Neural cell (in vitro differentiated cells): ENCODE data around the gene ELMO1. TPM values are rescaled to one million over a fixed set of nuclear protein-coding genes. Genes with fewer than 3 reads are reported as not detected.
A peak's percentile ranks its signal among the peaks of the same experiment; 100 is the strongest.

Experiments
- H2AFZ ChIP-seq: fragments of 200-600, 300-800 bp; sonication (generic), shearing (Covaris generic); 2 replicates; pipeline ENCODE4 v1.6.0; 2014; ENCODE audit warnings: low read depth, mild to moderate bottlenecking, antibody characterized with exemption, low read length, moderate library complexity
- H3F3A ChIP-seq: fragments of 200-600 bp; shearing (Covaris generic); 2 replicates; pipeline ENCODE4 v1.6.1; 2016; ENCODE audit warnings: mild to moderate bottlenecking, moderate library complexity, mixed read lengths, antibody characterized with exemption, low read length; ENCODE audit not compliant: insufficient read depth, poor library complexity, severe bottlenecking
- H3K27ac ChIP-seq: fragments of 200-600, 300-800 bp; sonication (generic), shearing (Covaris generic); 2 replicates; pipeline ENCODE4 v1.5.1; 2014; ENCODE audit warnings: mild to moderate bottlenecking, low read length, moderate library complexity
- H3K27me3 ChIP-seq: fragments of 300-800, 200-600 bp; sonication (generic), shearing (Covaris generic); 2 replicates; pipeline ENCODE4 v1.6.0; 2014; ENCODE audit warnings: mild to moderate bottlenecking, low read depth, low read length, moderate library complexity; ENCODE audit not compliant: insufficient read depth
- H3K36me3 ChIP-seq: fragments of 300-800, 200-600 bp; sonication (generic), shearing (Covaris generic); 2 replicates; pipeline ENCODE4 v1.5.1; 2014; ENCODE audit warnings: mild to moderate bottlenecking, antibody characterized with exemption, low read length, moderate library complexity; ENCODE audit not compliant: insufficient read depth
- H3K4me2 ChIP-seq: fragments of 300-800, 200-600 bp; sonication (generic), shearing (Covaris generic); 2 replicates; pipeline ENCODE4 v1.6.0; 2014; ENCODE audit warnings: mild to moderate bottlenecking, low read length
- H3K4me3 ChIP-seq: fragments of 300-800, 200-600 bp; sonication (generic), shearing (Covaris generic); 2 replicates; pipeline ENCODE4 v1.5.1; 2014; ENCODE audit warnings: mild to moderate bottlenecking, low read length, moderate library complexity
- H3K79me2 ChIP-seq: fragments of 200-600 bp; shearing (Covaris generic); replicated peaks from 2 replicates; pipeline ENCODE4 v1.6.0; 2014; ENCODE audit warnings: mild to moderate bottlenecking, low read length, moderate library complexity; ENCODE audit not compliant: insufficient read depth
- H3K9ac ChIP-seq: fragments of 300-800, 200-600 bp; sonication (generic), shearing (Covaris generic); 2 replicates; pipeline ENCODE4 v1.6.1; 2016; ENCODE audit warnings: mild to moderate bottlenecking, low read length, mixed read lengths
- H3K9me2 ChIP-seq: fragments of 200-600 bp; shearing (Covaris generic); 2 replicates; pipeline ENCODE4 v1.6.1; 2016; ENCODE audit warnings: mild to moderate bottlenecking, low read length, mixed read lengths; ENCODE audit not compliant: insufficient read depth
- H3K9me3 ChIP-seq: fragments of 200-600, 300-800 bp; sonication (generic), shearing (Covaris generic); 2 replicates; pipeline ENCODE4 v1.6.1; 2016; ENCODE audit warnings: mild to moderate bottlenecking, mixed run types, low read length, moderate library complexity, mixed read lengths
- H4K20me1 ChIP-seq: fragments of 200-600 bp; shearing (Covaris generic); 2 replicates; pipeline ENCODE4 v1.6.1; 2016; ENCODE audit warnings: mild to moderate bottlenecking, mixed run types; ENCODE audit not compliant: insufficient read depth
- CTCF ChIP-seq: fragments of 450-650 bp; IDR thresholded peaks from 2 replicates; pipeline ENCODE4 v1.5.1; 2014; ENCODE audit warnings: antibody characterized with exemption, mild to moderate bottlenecking, moderate library complexity; ENCODE audit not compliant: poor library complexity, severe bottlenecking
- EP300 ChIP-seq: fragments of 450-650 bp; conservative IDR thresholded peaks from 2 replicates; pipeline ENCODE4 v1.6.1; 2014; ENCODE audit warnings: antibody characterized with exemption, mild to moderate bottlenecking, moderate library complexity; ENCODE audit not compliant: poor library complexity, severe bottlenecking
- EZH2 ChIP-seq: fragments of 200-600, 300-800 bp; shearing (Covaris generic), sonication (generic); IDR thresholded peaks from 2 replicates; pipeline ENCODE4 v1.6.1; 2014; ENCODE audit warnings: antibody characterized with exemption, low read length, borderline replicate concordance, mild to moderate bottlenecking; ENCODE audit not compliant: insufficient read depth, poor library complexity, severe bottlenecking
- MXI1 ChIP-seq: fragments of 450-650 bp; conservative IDR thresholded peaks from 2 replicates; pipeline ENCODE4 v1.6.1; 2014; ENCODE audit warnings: antibody characterized with exemption, mild to moderate bottlenecking; ENCODE audit not compliant: poor library complexity, severe bottlenecking
- POLR2AphosphoS5 ChIP-seq: IDR thresholded peaks from 2 replicates; pipeline ENCODE4 v1.6.1; 2012
- RAD21 ChIP-seq: fragments of 450-650 bp; conservative IDR thresholded peaks from 2 replicates; pipeline ENCODE4 v1.6.1; 2014; ENCODE audit warnings: antibody characterized with exemption, mild to moderate bottlenecking, moderate library complexity
- REST ChIP-seq: IDR thresholded peaks from 2 replicates; pipeline ENCODE4 v1.6.1; 2012; ENCODE audit warnings: borderline replicate concordance
- SMC3 ChIP-seq: fragments of 450-650 bp; conservative IDR thresholded peaks from 2 replicates; pipeline ENCODE4 v1.6.1; 2014; ENCODE audit warnings: antibody characterized with exemption, mild to moderate bottlenecking, moderate library complexity; ENCODE audit not compliant: poor library complexity
- TAF1 ChIP-seq: IDR thresholded peaks from 2 replicates; pipeline ENCODE4 v1.6.1; 2012; ENCODE audit warnings: low read depth
- polyA plus RNA-seq: library from polyadenylated mRNA; depleted of rRNA; stranded (reverse); fragments of >200 nt; gene quantifications from 2 replicates; pipeline ENCODE4 v1.2.3, GENCODE V29; 2014

The ELMO1 gene
- polyA plus RNA-seq, 1 donor from 2014 or later = 12.2 TPM

- Histone ChIP-seq H4K20me1 (no peaks in the 10 kb centered on the region), H3K27ac (no peak overlapping the region), H3K36me3 (no peaks in the 10 kb centered on the region), H3F3A (no peaks in the 10 kb centered on the region), H3K9ac (no peak overlapping the region), H3K9me2 (no peaks in the 10 kb centered on the region), H3K4me2 (no peak overlapping the region), H2AFZ (no peak overlapping the region), H3K4me3 (no peak overlapping the region), H3K9me3 (peaks cover 5% of the 10 kb centered on the region), H3K27me3 (no peaks in the 10 kb centered on the region), H3K79me2 (no peaks in the 10 kb centered on the region)
- no peak for TF ChIP-seq EP300
- no peak for TF ChIP-seq TAF1
- no peak for TF ChIP-seq POLR2AphosphoS5
- TF ChIP-seq MXI1 = no peak
- TF ChIP-seq REST = no peak
- no peak for TF ChIP-seq EZH2
- TF ChIP-seq CTCF = no peak
- TF ChIP-seq SMC3 = no peak
- TF ChIP-seq RAD21 = no peak
Observed at GRCh38 chr7:36844374-36844773, 604.3 kb downstream of the ELMO1 start.

- H3K79me2 ChIP-seq = no peaks in the 10 kb centered on the region
- no peak overlapping the region for H3K27ac ChIP-seq
- no peak overlapping the region for H2AFZ ChIP-seq
- no peak overlapping the region for H3K4me3 ChIP-seq
- no peak overlapping the region for H3K9ac ChIP-seq
- H3K9me2 ChIP-seq = no peaks in the 10 kb centered on the region
- TF ChIP-seq POLR2AphosphoS5 (peak; percentile 31), RAD21 (no peak), TAF1 (no peak), SMC3 (no peak), EZH2 (no peak)
- no peak overlapping the region for H3K4me2 ChIP-seq
- H3K36me3 ChIP-seq = no peaks in the 10 kb centered on the region
- no peaks in the 10 kb centered on the region for H3F3A ChIP-seq
- H4K20me1 ChIP-seq = no peaks in the 10 kb centered on the region
- H3K9me3 ChIP-seq = no peaks in the 10 kb centered on the region
- H3K27me3 ChIP-seq = no peaks in the 10 kb centered on the region
Observed at GRCh38 chr7:36840904-36841303, 607.8 kb downstream of the ELMO1 start.
